Hematopoietic multipotent progenitor cell (in vitro differentiated cells): Measurements from ENCODE around the gene HEATR9. TPM values are rescaled to one million over a fixed set of nuclear protein-coding genes. Genes with fewer than 3 reads are reported as not detected.
A peak's percentile ranks its signal among the peaks of the same experiment; 100 is the strongest.

Experiments used
- DNase-seq, 3 donors: peaks; one replicate each; pipeline ENCODE4 v3.0.0-alpha.2; 2011 to 2015; ENCODE audit warnings: low read depth in 2 of 3, low spot score in 2 of 3
- total RNA-seq: library from RNA; depleted of rRNA; stranded (reverse); fragments of >200 nt; gene quantifications from one replicate; pipeline ENCODE4 v1.2.3, GENCODE V29; 2012

HEATR9 gene
- total RNA-seq, 1 donor: not detected

- no peak for DNase-seq
These were observed 1.1 kb downstream of the HEATR9 start for GRCh38 chr17:35867574-35867973.

GRCh38 chr17:35866341-35866950, 2.2 kb downstream of the HEATR9 start:
- no peak for DNase-seq

DNA sequence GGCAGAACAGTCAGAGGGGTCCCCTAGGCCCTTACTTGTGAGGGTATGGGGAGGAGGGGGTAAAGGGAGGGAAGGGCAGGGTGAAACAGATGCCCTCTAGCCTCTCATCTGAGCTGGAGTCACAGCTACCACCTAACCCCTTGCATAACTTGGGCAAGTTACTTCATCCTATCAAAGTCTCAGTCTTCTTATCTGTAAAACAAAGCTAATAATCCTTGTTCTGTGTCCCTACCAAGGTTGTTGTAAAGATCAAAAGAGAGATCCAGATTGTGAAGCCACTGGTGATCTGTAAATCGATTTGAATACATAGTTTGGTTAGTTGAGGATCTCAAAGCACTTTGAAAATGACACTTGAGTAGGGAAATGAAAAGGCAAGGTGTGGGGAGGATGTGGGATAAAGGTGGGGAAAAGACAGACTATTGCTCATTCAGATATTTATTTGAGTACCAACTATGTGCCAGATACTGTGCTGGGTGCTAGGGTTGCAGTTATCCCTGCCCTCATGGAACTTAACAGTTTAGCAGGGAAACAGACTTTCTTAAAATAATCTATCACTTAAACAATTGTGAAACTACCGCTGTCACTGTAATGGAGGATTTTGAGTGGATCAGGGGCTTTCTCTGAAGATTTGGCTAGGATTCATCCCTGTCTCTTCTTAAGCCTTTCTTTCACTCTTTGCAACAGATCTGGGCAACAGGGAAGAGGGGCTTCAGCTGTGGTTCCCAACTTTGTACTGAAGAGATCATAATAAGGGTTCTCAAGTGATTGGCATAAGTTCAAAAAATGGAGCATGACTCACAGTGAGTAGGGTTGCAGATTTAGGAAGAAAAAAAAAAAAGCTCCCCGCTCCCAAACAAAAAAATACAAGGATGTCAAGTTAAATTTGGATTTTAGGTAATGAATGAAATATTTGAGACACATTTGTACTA, 3.0 kb downstream of the HEATR9 start:
- no peak for DNase-seq

DNA sequence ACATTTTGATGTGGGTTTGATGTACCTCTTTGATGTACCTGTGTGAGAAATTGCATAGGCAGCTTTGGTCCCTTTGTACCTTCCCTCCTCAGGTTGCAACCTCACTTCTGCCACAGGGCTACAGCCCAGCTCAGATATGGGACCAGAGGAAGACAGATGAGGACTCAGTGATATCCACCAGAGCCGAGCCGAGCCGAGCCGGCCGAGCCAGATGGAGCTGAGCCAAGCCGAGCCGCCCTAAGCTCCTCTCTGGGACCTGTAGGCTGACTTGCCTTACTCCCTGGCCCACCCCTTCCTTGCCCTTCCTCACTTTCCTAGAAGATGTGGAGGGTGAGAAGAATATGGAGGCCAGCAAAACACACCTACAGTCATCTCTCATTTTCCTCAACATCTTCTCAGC, 3.8 kb downstream of the HEATR9 start:
- DNase-seq: no peak

GRCh38 chr17:35856603-35857002, 12.1 kb downstream of the HEATR9 start:
- no peak for DNase-seq

GRCh38 chr17:35855965-35856364, 12.7 kb downstream of the HEATR9 start:
- DNase-seq: no peak

DNA sequence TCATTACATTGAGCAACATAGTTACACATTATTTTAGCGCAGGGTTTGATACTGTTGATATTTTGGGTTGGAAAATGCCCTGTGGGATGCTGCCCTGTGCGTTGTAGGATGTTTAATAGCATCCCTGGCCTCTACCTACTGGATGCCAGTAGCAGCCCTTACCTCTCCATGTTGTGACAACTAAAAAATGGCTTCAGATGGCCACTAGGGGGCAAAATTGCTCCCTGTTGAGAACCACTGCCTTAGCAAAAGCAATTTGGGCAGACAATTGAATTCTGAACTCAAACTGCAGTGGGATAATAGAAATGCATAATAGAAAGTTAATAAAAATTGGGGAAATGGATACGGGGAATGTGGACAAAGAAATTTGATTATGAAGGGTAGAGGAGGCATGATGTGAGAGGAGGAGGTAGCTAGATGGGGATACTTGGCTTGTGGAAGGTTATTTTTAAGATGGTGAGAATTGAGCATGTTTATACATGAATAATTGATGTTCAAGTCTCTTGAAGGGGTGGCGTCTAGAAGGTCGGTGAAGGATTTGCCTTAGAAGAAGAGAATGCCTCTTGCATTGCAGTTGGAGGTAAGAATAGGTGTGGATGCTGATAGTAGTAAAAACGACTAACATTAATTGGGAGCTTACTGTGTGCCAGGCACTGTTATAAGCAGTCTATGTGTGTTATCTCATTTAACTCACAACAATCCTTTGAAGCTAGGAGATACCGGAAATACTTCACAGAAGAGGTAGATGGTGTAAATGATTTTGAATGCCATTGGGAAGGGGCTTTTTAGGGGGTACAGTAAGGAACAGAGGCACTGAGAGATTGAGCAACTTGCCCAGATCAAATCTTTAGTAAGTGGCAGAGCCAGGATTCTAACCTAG, 19.0 kb downstream of the HEATR9 start:
- peak; percentile 37 to 85 (median 62) for DNase-seq

- DNase-seq: no peak
These were observed 20.9 kb downstream of the HEATR9 start for GRCh38 chr17:35847633-35848373.

GRCh38 chr17:35847006-35847405, 21.7 kb downstream of the HEATR9 start:
- no peak for DNase-seq

DNA sequence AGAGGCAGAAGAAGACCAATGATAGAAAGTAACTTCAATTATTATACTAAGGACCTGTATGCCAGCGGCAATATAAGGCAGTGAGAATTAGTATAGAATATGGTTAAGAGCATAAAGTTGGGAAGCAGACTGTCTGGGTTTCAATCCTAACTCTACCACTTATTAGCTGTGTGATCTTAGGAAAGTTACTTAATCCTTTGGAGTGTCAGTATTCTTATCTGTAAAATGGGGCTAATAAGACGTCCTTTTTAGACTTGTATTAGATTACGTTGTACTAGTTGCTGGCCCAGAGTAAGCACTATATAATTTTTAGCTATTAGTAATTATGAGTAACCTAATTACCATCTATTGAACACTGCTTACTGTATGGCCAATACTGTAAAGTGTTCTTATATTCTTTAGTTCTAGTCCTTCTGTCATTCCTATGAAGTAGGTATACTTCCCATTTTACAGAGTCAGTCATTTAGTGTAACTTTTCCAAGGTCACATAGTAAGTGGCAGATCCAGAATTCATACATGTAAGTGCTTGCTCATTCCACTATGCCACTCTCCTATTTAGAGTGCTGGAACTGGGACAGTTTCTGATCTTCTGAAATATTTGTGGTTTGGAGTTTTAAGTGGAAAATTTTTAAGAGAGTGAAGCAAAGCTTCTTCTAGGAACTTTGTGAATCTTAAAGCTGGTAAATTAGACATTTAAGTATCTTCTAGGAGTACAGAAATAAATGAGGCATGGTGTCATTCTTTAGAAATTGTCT, 22.5 kb downstream of the HEATR9 start:
- DNase-seq: no peak

GRCh38 chr17:35844547-35844946, 24.1 kb downstream of the HEATR9 start:
- no peak for DNase-seq

DNA sequence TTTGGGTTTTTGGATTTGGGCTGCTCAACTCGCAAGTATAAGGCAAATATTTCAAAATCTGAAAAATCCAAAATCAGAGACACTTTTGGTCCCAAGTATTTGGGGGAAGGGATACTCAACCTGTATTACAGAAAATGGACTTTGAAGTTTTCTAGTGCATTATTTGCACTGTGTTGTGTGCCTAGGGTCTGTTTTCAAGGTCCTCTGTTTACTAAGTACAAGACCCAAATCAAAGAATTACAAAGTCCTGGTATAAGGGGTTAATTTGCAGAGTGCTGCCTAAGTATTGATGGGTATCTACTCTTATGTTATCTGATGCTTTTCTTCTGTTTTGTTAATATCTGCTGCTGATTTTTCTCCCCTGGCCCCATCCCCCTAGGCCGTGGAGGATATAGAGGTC, 25.0 kb downstream of the HEATR9 start:
- no peak for DNase-seq

DNA sequence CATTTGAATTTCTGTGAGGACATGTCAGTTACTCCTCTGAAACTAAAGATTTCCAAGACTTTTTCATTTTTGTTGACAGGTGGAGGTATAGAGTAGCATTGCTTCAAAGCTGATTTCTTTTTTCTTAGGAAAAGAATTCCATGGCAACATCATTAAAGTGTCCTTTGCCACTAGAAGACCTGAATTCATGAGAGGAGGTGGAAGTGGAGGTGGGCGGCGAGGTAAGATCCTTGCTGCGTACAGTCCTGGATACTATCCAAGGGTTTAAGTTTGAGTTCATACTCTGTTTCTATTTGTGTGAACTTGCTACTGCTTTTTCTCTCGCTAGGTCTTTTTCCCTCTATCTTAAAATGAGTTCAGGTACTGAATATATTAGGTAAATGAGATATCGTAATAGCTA, 26.5 kb downstream of the HEATR9 start:
- no peak for DNase-seq

DNA sequence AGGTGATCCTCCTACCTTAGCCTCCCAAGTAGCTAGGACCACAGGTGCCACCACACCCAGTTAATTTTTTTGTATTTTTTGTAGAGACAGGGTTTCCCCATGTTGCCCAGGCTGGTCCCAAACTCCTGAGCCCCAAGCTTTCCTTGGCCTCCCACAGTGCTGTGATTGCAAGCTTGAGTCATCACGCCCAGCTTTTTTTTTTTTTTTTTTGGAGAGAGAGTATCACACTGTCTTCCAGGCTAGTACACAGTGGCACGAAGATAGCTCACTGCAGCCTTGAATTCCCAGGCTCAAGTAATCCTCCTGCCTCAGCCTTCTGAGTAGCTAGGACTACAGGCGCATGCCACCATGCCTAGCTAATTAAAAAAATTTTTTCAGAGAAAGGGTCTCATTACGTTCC, 27.2 kb downstream of the HEATR9 start:
- no peak for DNase-seq

- DNase-seq: no peak
These were observed 27.6 kb downstream of the HEATR9 start for GRCh38 chr17:35841101-35841500.

DNA sequence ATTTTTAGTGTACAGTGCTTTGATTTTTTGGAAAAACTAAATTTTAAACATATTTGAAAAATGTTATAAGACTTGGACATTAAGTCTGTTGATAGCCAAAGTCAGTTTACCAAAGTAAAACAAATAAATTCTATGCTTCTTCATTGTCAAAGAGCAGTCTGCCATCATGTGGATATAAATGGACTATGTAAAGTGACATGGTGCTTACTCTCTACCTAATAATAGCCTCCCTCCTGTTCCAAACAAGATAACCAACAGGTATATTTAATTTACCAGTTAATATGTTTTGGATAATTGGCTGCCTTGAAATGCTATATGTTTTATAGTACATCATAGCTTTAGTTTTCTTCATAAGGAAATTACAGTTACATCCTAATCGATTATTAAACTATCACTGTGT, 43.5 kb downstream of the HEATR9 start:
- DNase-seq: no peak

DNA sequence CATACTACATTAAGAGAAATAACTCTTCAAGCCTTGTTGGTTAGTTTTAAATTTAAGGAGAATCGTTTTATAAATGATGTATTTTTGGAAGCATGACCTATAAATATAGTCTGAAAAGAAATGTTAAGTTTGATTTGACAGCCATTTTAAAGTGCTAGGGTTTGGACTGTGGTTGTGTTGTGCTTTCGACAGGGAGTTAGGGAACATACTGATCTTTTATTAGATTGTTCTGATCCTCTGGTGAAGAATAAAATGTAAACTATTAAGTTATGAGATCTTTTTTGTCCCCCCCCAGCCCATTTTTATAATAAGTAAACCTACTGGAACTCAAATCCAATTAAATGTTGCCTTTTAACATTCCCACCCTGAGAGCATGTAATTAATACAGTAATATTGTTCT, 47.4 kb downstream of the HEATR9 start:
- DNase-seq: no peak

DNA sequence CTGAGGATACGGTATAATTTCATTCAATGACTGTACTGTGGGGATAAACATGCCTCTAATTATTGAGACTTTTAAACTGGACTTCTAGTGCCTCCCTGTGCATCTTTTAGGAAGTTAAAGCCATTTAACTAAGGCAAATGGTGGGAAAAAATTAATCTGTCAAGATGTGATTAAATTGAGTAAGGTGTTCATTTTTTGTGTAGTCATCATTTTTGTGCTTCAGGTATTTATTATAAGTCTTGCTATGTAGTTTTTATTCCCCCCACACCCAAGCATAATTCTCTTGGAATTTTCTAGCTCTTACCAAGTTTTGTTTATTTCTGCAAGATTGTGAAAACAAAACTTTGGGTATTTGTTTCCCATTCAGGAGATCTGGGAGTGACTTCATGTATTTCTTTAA, 49.2 kb downstream of the HEATR9 start:
- peak in 1 of 3 donors; percentile 18 for DNase-seq

DNA sequence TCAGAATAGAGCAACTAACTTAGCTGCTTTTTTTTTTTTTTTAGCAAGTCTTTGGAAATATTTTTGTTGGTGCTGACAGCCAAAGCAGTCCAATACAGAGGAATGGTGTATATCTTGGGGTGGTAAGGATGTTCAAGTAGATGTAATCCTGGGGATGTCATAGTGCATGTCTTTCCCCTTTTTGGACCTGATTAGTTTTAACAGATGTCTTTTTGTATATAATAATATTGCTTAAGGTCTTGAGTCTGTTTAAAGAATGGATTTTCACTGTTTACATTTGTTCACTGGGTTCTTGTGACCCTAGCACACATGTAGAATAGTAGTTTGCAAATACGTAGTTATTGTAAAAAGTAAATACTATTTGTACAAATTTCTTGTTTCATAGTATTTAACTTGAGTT, 51.5 kb downstream of the HEATR9 start:
- no peak for DNase-seq

DNA sequence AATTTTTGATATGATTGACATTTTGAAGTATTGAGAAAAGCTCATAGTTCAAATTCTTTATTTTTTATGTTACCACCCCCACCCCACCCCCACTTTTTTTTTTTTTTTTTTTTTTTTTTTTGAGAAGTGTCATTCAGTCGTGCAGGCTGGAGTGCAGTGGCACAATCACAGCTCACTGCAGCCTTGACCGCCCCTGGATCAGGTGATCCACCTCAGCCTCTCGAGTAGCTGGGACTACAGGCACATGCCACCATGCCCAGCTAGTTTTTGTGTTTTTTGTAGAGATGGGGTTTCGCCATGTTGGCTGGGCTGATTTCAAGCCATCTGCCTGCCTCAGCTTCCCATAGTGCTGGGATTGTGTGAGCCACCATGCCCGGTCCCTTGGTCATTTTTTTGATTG, 52.0 kb downstream of the HEATR9 start:
- no peak for DNase-seq
